Panc1 (cell line): ENCODE results near the gene TBC1D2B.

Source experiments
- POLR2AphosphoS5 ChIP-seq: IDR thresholded peaks from 2 replicates; pipeline ENCODE4 v1.6.1; 2012; ENCODE audit warnings: mild to moderate bottlenecking, low read depth, low read length, moderate library complexity
- SIN3A ChIP-seq: IDR thresholded peaks from 2 replicates; pipeline ENCODE4 v1.6.1; 2012; ENCODE audit warnings: low read depth, mild to moderate bottlenecking, low read length, moderate library complexity, borderline replicate concordance; ENCODE audit not compliant: insufficient read depth
- TF ChIP-seq, protein P1 (sequence below): fragments of 450-650 bp; IDR thresholded peaks from 2 replicates; pipeline ENCODE4 v1.5.1; 2017; ENCODE audit warnings: mild to moderate bottlenecking
- TF ChIP-seq, protein P2 (sequence below), 2 experiments: IDR thresholded peaks; 2 replicates each; pipeline ENCODE4 v1.6.1; 2011 to 2012; ENCODE audit warnings: low read depth in 2 of 2, control low read depth in 1 of 2, low read length in 1 of 2, mild to moderate bottlenecking in 1 of 2, moderate library complexity in 1 of 2; ENCODE audit not compliant: insufficient read depth in 1 of 2

- TF ChIP-seq, protein P1, sequence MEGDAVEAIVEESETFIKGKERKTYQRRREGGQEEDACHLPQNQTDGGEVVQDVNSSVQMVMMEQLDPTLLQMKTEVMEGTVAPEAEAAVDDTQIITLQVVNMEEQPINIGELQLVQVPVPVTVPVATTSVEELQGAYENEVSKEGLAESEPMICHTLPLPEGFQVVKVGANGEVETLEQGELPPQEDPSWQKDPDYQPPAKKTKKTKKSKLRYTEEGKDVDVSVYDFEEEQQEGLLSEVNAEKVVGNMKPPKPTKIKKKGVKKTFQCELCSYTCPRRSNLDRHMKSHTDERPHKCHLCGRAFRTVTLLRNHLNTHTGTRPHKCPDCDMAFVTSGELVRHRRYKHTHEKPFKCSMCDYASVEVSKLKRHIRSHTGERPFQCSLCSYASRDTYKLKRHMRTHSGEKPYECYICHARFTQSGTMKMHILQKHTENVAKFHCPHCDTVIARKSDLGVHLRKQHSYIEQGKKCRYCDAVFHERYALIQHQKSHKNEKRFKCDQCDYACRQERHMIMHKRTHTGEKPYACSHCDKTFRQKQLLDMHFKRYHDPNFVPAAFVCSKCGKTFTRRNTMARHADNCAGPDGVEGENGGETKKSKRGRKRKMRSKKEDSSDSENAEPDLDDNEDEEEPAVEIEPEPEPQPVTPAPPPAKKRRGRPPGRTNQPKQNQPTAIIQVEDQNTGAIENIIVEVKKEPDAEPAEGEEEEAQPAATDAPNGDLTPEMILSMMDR = peak; percentile 95
- TF ChIP-seq, protein P2, sequence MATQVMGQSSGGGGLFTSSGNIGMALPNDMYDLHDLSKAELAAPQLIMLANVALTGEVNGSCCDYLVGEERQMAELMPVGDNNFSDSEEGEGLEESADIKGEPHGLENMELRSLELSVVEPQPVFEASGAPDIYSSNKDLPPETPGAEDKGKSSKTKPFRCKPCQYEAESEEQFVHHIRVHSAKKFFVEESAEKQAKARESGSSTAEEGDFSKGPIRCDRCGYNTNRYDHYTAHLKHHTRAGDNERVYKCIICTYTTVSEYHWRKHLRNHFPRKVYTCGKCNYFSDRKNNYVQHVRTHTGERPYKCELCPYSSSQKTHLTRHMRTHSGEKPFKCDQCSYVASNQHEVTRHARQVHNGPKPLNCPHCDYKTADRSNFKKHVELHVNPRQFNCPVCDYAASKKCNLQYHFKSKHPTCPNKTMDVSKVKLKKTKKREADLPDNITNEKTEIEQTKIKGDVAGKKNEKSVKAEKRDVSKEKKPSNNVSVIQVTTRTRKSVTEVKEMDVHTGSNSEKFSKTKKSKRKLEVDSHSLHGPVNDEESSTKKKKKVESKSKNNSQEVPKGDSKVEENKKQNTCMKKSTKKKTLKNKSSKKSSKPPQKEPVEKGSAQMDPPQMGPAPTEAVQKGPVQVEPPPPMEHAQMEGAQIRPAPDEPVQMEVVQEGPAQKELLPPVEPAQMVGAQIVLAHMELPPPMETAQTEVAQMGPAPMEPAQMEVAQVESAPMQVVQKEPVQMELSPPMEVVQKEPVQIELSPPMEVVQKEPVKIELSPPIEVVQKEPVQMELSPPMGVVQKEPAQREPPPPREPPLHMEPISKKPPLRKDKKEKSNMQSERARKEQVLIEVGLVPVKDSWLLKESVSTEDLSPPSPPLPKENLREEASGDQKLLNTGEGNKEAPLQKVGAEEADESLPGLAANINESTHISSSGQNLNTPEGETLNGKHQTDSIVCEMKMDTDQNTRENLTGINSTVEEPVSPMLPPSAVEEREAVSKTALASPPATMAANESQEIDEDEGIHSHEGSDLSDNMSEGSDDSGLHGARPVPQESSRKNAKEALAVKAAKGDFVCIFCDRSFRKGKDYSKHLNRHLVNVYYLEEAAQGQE (IDR thresholded peaks at IDR 0.05; ENCODE audit: insufficient read depth in 1 of 2, low read depth in 2 of 2, low read length in 1 of 2) = no peak
- no peak for TF ChIP-seq POLR2AphosphoS5
- no peak for TF ChIP-seq SIN3A
Measured at GRCh38 chr15:78108300-78109084, 31.0 kb upstream of the TBC1D2B start.
